Activated T-helper 2 cell treated with anti-CD3 and anti-CD28 coated beads, Interferon-gamma antibody, Interleukin-2, Interleukin-4, amounts not matched to agents 10 μg/mL and 5 μg/mL and 100 μg/mL, durations not matched to agents 14 hours and 24 hours and 36 hours (primary cell): Measurements from ENCODE around the gene GRIK1. TPM values are rescaled to one million over a fixed set of nuclear protein-coding genes. Genes with fewer than 3 reads are reported as not detected.

Experiments
- DNase-seq: peaks from one replicate; pipeline ENCODE4 v3.0.0; 2021; ENCODE audit warnings: low spot score
- H3K27ac Mint-ChIP-seq: one replicate; pipeline ENCODE4 v1.8.0; 2021; ENCODE audit warnings: mixed read lengths
- H3K27me3 Mint-ChIP-seq: one replicate; pipeline ENCODE4 v1.8.0; 2021; ENCODE audit warnings: low read depth, mixed read lengths
- H3K36me3 Mint-ChIP-seq: one replicate; pipeline ENCODE4 v1.8.0; 2021; ENCODE audit warnings: low read depth, mixed read lengths
- H3K4me1 Mint-ChIP-seq: one replicate; pipeline ENCODE4 v1.8.0; 2021; ENCODE audit warnings: low read depth, mixed read lengths
- H3K4me3 Mint-ChIP-seq: one replicate; pipeline ENCODE4 v1.8.0; 2021; ENCODE audit warnings: low read depth, mild to moderate bottlenecking, moderate library complexity, mixed read lengths
- H3K9me3 Mint-ChIP-seq: one replicate; pipeline ENCODE4 v1.8.0; 2021; ENCODE audit warnings: mixed read lengths
- intact Hi-C: fragments of 100-400 bp; cut with micrococcal nuclease; formaldehyde crosslinking; loops from one replicate; pipeline ENCODE4 v1.15.1; 2023
- total RNA-seq: library from RNA; stranded (reverse); gene quantifications from 2 replicates; pipeline ENCODE4 v1.2.3, GENCODE V29; 2022

GRIK1 gene
- total RNA-seq, 1 donor from 2014 or later, result not detected

- DNase-seq, result no peak
- Mint-ChIP-seq H3K9me3 (no peaks in the 10 kb centered on the region), H3K4me3 (no peak overlapping the region), H3K27ac (no peak overlapping the region), H3K36me3 (no peaks in the 10 kb centered on the region), H3K4me1 (no peaks in the 10 kb centered on the region), H3K27me3 (no peaks in the 10 kb centered on the region)
- intact Hi-C loops, result no loop called here
Measured at GRCh38 chr21:29637553-29637952, 302.2 kb downstream of the GRIK1 start.

DNA sequence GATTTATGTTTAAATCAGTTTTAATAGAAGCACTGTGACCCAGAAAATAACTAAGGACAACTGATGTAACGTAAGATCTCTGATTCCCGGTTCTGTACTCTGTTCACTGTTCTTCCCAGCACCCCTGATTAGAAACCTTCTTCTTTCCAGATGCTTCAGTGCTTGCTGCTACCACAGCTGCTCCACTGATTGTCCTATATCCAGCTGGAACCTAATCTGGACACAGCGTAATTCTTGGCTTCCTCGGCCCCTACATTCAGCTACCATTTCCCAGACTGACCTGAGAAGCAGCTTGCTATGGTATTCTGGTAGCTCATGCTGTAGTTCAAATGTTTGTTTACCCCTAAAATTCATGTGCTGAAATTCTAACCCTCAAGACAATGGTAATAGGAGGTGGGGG, 302.7 kb downstream of the GRIK1 start:
- no peaks in the 10 kb centered on the region for H3K27me3 Mint-ChIP-seq
- no peak overlapping the region for H3K4me3 Mint-ChIP-seq
- no peak overlapping the region for H3K27ac Mint-ChIP-seq
- H3K36me3 Mint-ChIP-seq, result no peaks in the 10 kb centered on the region
- intact Hi-C loops, result no loop called here
- no peaks in the 10 kb centered on the region for H3K4me1 Mint-ChIP-seq
- DNase-seq, result no peak
- no peaks in the 10 kb centered on the region for H3K9me3 Mint-ChIP-seq

DNA sequence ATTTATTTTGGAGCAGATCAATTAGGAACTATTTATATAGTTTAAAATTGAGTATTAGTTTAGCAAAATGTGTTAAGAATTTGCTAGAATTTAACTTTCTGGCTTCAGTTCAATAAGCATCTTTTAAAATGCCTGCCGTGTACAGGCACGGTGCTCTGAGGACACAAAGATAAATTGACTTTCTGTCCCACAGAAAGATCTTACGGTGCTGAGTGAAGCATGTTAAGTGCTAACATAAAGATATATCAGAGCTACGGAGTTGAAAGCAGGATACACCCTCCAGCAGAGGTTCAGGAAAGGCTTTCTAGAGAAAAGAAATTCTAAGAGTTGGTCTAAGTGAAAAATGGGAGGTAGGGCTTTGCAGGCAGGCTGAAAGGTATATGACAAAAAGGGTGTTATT, 305.4 kb downstream of the GRIK1 start:
- H3K4me1 Mint-ChIP-seq, result no peaks in the 10 kb centered on the region
- H3K27me3 Mint-ChIP-seq, result no peaks in the 10 kb centered on the region
- intact Hi-C loops, result no loop called here
- H3K4me3 Mint-ChIP-seq, result no peak overlapping the region
- no peak for DNase-seq
- H3K27ac Mint-ChIP-seq, result no peak overlapping the region
- no peaks in the 10 kb centered on the region for H3K36me3 Mint-ChIP-seq
- H3K9me3 Mint-ChIP-seq, result no peaks in the 10 kb centered on the region

DNA sequence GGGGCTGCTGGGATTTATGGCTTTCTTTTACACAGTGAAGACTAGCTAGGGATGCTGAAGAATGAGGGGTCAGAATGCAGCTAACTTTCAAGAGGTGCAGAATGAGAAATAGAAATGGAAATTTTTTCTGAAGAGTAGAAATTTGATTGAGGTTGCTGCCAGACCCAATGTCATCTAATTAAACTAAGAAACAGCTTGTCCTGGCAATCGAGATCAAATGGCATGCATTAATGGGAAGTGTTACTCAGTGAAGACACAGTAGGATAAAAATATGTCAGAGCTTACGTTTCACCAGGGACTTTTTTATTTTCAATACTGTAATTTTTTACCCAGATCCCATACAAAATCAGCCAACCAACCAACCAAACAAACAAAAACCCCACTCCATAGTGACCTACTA, 306.0 kb downstream of the GRIK1 start:
- no peaks in the 10 kb centered on the region for H3K27me3 Mint-ChIP-seq
- H3K4me3 Mint-ChIP-seq, result no peak overlapping the region
- DNase-seq, result no peak
- H3K27ac Mint-ChIP-seq, result no peak overlapping the region
- intact Hi-C loops, result no loop called here
- no peaks in the 10 kb centered on the region for H3K36me3 Mint-ChIP-seq
- H3K9me3 Mint-ChIP-seq, result no peaks in the 10 kb centered on the region
- H3K4me1 Mint-ChIP-seq, result no peaks in the 10 kb centered on the region

DNA sequence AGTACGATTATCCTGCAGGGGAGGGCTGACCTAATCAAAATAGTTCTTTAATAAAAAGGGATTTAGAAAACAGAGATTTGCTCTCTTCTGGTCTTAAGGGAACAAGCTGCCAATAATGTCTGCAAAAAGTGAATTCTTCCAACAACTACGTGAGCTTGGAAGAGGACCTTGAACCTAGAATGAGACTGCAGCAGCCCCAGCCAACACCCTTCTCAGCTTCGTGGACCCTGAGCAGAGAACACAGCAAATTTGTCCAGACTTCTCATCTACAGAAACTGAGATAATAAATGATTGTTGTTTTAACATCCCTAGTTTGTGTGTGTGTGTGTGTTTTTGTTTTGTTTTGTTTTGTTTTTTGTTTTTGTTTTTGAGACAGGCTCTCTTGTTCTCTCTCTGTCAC, 309.4 kb downstream of the GRIK1 start:
- H3K4me3 Mint-ChIP-seq, result no peak overlapping the region
- no peaks in the 10 kb centered on the region for H3K36me3 Mint-ChIP-seq
- no peaks in the 10 kb centered on the region for H3K4me1 Mint-ChIP-seq
- H3K27me3 Mint-ChIP-seq, result no peaks in the 10 kb centered on the region
- DNase-seq, result no peak
- no peaks in the 10 kb centered on the region for H3K9me3 Mint-ChIP-seq
- intact Hi-C loops, result no loop called here
- no peak overlapping the region for H3K27ac Mint-ChIP-seq

GRCh38 chr21:29627905-29628304, 311.9 kb downstream of the GRIK1 start:
- no peaks in the 10 kb centered on the region for H3K27me3 Mint-ChIP-seq
- intact Hi-C loops, result no loop called here
- no peak overlapping the region for H3K27ac Mint-ChIP-seq
- no peaks in the 10 kb centered on the region for H3K4me1 Mint-ChIP-seq
- no peak for DNase-seq
- no peaks in the 10 kb centered on the region for H3K9me3 Mint-ChIP-seq
- no peak overlapping the region for H3K4me3 Mint-ChIP-seq
- no peaks in the 10 kb centered on the region for H3K36me3 Mint-ChIP-seq

DNA sequence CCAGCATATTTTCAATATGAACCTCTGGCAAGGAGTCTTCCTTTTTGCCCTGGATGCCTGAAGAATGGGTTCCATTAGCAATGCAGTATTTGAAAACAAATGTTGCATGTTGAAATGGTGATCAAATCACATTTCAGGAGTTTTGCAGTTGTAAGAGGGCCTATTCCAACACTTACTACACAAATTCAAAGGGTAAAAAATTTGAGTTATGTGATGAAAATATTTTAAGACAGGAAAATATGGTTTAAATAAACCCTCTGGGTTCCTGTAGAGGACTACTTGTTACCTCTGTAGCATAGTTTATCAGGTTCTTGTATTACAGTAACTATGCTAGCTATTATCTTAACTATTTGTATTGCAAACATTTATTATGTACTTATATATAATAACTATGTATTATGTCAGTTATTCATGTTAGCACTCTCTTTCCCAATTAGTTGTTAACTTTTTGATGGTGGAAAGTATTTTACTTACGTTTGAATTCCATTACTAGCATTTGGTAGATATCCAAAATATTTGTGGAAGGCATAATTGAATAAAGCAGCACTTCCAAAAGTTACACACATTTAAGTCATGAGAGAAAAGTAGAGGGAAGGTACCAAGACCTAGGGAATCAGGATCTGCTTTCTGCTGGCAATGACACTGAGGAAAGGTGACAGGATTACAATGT, 312.9 kb downstream of the GRIK1 start:
- Mint-ChIP-seq H3K27ac (no peak overlapping the region), H3K27me3 (no peaks in the 10 kb centered on the region), H3K4me1 (no peaks in the 10 kb centered on the region), H3K36me3 (no peaks in the 10 kb centered on the region), H3K4me3 (no peak overlapping the region), H3K9me3 (no peaks in the 10 kb centered on the region)
- no peak for DNase-seq
- intact Hi-C loops, result no loop called here

DNA sequence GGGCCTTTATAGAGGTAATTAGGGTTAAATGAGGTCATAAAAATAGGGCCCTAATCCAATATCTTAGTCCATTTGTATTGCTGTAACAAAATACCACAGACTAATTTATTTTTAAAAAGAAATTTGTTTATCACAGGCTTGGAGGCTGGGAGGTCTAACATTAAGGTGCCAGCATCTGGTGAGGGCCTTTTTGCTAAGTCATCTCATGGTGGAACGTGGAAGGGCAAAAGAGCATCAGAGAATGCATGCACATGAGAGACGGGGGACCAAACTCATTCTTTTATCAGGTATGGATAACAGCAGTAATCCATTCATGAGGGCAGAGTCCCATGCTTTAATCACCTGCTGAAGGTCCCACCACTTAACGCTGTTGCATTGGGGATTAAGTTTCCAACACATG, 313.8 kb downstream of the GRIK1 start:
- Mint-ChIP-seq H3K27me3 (no peaks in the 10 kb centered on the region), H3K36me3 (no peaks in the 10 kb centered on the region), H3K4me3 (no peak overlapping the region), H3K9me3 (no peaks in the 10 kb centered on the region), H3K27ac (no peak overlapping the region), H3K4me1 (no peaks in the 10 kb centered on the region)
- DNase-seq, result no peak
- intact Hi-C loops, result no loop called here

GRCh38 chr21:29624776-29625175, 315.0 kb downstream of the GRIK1 start:
- H3K36me3 Mint-ChIP-seq, result no peaks in the 10 kb centered on the region
- intact Hi-C loops, result no loop called here
- DNase-seq, result no peak
- H3K4me3 Mint-ChIP-seq, result no peak overlapping the region
- H3K27ac Mint-ChIP-seq, result no peak overlapping the region
- H3K27me3 Mint-ChIP-seq, result no peaks in the 10 kb centered on the region
- no peaks in the 10 kb centered on the region for H3K9me3 Mint-ChIP-seq
- no peaks in the 10 kb centered on the region for H3K4me1 Mint-ChIP-seq

- H3K4me1 Mint-ChIP-seq, result no peaks in the 10 kb centered on the region
- no peaks in the 10 kb centered on the region for H3K27me3 Mint-ChIP-seq
- no peaks in the 10 kb centered on the region for H3K36me3 Mint-ChIP-seq
- DNase-seq, result no peak
- no peak overlapping the region for H3K27ac Mint-ChIP-seq
- H3K4me3 Mint-ChIP-seq, result no peak overlapping the region
- intact Hi-C loops, result no loop called here
- peaks cover 5% of the 10 kb centered on the region for H3K9me3 Mint-ChIP-seq
Measured at GRCh38 chr21:29621525-29621924, 318.3 kb downstream of the GRIK1 start.

DNA sequence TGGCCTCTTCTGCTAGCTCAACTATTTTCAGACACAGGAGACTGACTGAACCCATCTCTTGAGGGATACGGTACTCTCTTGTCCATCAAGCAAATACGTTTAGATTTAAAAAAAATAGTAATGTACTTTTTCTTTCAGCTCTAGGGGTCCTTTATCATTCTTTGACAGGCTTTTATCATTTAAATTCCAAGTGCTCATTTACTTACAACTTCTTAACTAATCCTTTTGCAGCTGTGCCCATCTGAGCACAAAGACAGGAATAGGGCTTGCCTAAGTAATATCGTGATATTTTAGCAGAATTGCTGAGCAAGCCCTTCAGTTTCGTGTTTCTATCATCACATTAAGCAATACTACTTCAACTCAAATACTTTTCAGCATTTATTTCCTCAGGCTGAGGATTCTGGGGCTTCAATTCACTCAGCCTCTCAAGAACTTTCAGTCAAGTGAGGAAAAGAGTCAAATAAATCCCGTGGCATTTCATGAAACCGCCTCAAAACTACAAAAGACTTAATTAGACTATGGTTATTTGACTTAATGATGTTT, 323.5 kb downstream of the GRIK1 start:
- no peak for DNase-seq
- Mint-ChIP-seq H3K9me3 (peaks cover 5% of the 10 kb centered on the region), H3K27me3 (no peaks in the 10 kb centered on the region), H3K27ac (no peak overlapping the region), H3K4me1 (no peaks in the 10 kb centered on the region), H3K4me3 (no peak overlapping the region), H3K36me3 (no peaks in the 10 kb centered on the region)
- intact Hi-C loops, result no loop called here

- Mint-ChIP-seq H3K9me3 (peaks cover 5% of the 10 kb centered on the region), H3K36me3 (no peaks in the 10 kb centered on the region), H3K27ac (no peak overlapping the region), H3K4me1 (no peaks in the 10 kb centered on the region), H3K4me3 (no peak overlapping the region), H3K27me3 (no peaks in the 10 kb centered on the region)
- DNase-seq, result no peak
- intact Hi-C loops, result no loop called here
Measured at GRCh38 chr21:29613877-29614276, 325.9 kb downstream of the GRIK1 start.

DNA sequence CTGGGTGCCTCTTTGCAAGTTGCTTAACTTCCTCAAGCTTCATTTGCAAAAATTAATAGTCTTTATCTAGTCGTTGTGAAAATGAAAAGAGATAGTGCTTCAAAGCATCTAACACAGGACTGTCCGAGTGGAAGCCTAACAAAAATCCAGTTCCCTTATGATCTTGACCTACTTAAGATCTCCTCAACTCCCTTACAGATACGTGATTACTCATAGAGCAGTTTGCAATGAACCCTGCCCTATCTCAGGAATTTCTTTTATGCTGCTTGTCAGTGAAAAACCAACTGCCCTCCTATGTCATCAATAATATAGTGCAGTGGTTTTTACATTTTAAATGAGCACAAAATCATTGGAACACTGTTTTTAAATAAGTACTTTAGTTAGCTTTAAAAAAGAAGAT, 326.8 kb downstream of the GRIK1 start:
- Mint-ChIP-seq H3K4me1 (no peaks in the 10 kb centered on the region), H3K4me3 (no peak overlapping the region), H3K27ac (no peak overlapping the region), H3K27me3 (no peaks in the 10 kb centered on the region), H3K9me3 (peaks cover 1% of the 10 kb centered on the region), H3K36me3 (no peaks in the 10 kb centered on the region)
- intact Hi-C loops, result no loop called here
- DNase-seq, result no peak
